ENCODE data around the gene ZBTB40.

GRCh38 chr1:22553104-22553880 is 101.6 kb downstream of the ZBTB40 start:
- TF ChIP-seq CTCF (conservative IDR thresholded peaks at IDR 0.05; ENCODE audit: low read length) (no peak), EZH2phosphoT487 (IDR thresholded peaks at IDR 0.05; ENCODE audit: borderline replicate concordance) (no peak)
